Measurements from ENCODE around the gene CLVS2.

The CLVS2 gene

GRCh38 chr6:123044341-123044860, 48.4 kb downstream of the CLVS2 start:
- DNase-seq (ENCODE audit: low spot score in 2 of 2) = no peak

DNA sequence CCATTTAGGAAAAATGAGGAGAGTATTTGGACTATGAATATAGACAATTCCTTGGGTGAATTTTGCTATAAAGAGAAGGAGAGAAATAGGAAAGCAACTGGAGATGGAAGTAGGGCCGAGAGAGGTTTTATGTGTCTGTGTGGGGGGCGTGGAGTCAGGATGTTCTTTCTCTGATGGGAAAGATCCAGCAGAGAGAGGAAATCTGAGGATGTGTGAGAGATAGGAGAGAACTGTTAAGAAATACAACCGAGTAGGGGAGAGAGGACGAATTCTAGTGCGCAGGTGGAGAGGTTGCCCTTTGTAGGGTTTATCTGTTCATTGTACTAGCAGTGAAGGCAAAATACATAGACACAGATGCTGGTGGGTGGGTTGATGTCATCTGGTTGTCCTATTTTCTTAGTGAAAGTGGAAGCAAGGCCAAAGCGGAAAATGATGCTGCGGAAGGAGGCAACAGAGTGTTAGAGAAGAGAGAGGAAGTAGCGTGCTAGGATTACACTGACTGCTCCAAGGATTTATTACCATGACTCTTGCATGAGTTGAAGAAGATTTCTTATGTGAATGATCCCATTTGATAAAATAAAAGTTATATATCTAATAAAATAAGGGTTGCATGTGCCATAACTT, 57.7 kb downstream of the CLVS2 start:
- Histone ChIP-seq H3K4me1 (no peaks in the 10 kb centered on the region), H3K4me3 (no peak overlapping the region), H3K36me3 (replicated peaks) (no peaks in the 10 kb centered on the region), H3K9me3 (no peaks in the 10 kb centered on the region), H3K27me3 (ENCODE audit: low read depth) (no peaks in the 10 kb centered on the region)
- in situ Hi-C loops (cut with MboI; ENCODE audit: low sequenced_read_pairs) = no loop called here
- DNase-seq (ENCODE audit: low spot score in 2 of 2) = no peak

More at GRCh38 chr6:123044341-123044860, 48.4 kb downstream of the CLVS2 start:
- in situ Hi-C loops (cut with MboI; ENCODE audit: low sequenced_read_pairs) = no loop called here
- Histone ChIP-seq H3K4me1 (no peaks in the 10 kb centered on the region), H3K36me3 (replicated peaks) (no peaks in the 10 kb centered on the region), H3K4me3 (no peak overlapping the region), H3K9me3 (no peaks in the 10 kb centered on the region), H3K27me3 (ENCODE audit: low read depth) (no peaks in the 10 kb centered on the region)

DNA sequence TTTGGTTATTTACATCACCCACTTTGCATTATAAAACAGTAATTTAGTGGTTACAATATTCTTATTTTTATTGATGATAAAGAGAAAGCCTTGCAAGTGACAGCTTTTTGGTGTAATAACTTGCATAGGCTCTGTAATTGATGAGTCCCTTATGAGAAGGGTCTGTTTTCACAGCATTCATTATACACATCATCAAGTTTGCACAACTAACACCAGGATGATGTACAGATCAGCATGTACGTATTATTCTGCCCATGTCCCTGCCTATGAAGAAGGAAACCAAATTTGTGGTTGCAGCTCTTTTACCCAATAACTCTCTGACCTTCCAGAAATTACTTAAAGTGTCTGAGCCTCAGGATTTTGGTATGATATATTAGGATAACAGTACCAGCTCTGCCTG, 59.2 kb downstream of the CLVS2 start:
- no peaks in the 10 kb centered on the region; the same call in 1 of the 2 replicates for H3K27me3 ChIP-seq (ENCODE audit: low read depth)
- no peaks in the 10 kb centered on the region for H3K36me3 ChIP-seq (replicated peaks)
- in situ Hi-C loops (cut with MboI; ENCODE audit: low sequenced_read_pairs) = no loop called here
- no peak for DNase-seq (ENCODE audit: low spot score in 2 of 2)
- H3K4me1 ChIP-seq = no peaks in the 10 kb centered on the region
- H3K9me3 ChIP-seq = no peaks in the 10 kb centered on the region
- H3K4me3 ChIP-seq = no peak overlapping the region

DNA sequence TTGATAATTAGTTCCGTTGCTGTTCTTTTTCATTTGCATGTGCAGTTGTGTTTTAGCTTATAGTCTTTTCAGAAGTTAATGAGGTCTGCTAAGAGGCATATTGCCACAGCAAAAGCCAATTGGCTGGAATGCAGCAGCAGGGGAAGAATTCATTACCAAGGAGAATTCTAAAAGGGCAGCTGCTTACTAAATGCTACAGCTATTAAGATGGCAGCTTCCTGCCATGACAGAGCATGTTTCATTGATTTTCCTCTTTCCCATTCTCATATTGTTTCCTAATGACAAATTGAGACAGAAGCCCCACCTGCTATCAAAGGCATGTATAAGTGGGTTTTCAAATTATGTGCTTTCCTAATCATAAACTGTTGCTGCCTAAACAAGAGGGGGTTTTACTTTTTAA, 66.6 kb downstream of the CLVS2 start:
- Histone ChIP-seq H3K4me1 (no peaks in the 10 kb centered on the region), H3K36me3 (replicated peaks) (no peaks in the 10 kb centered on the region), H3K27me3 (ENCODE audit: low read depth) (peaks cover 7% of the 10 kb centered on the region; the same call in 1 of the 2 replicates), H3K9me3 (no peaks in the 10 kb centered on the region), H3K4me3 (no peak overlapping the region)
- no peak for DNase-seq (ENCODE audit: low spot score in 2 of 2)
- in situ Hi-C loops (cut with MboI; ENCODE audit: low sequenced_read_pairs) = no loop called here

- in situ Hi-C loops (cut with MboI; ENCODE audit: low sequenced_read_pairs) = no loop called here
- H3K36me3 ChIP-seq (replicated peaks) = no peaks in the 10 kb centered on the region
- H3K4me1 ChIP-seq = no peaks in the 10 kb centered on the region
- H3K9me3 ChIP-seq = no peaks in the 10 kb centered on the region
- peaks cover 7% of the 10 kb centered on the region; the same call in 1 of the 2 replicates for H3K27me3 ChIP-seq (ENCODE audit: low read depth)
- no peak for DNase-seq (ENCODE audit: low spot score in 2 of 2)
- H3K4me3 ChIP-seq = no peak overlapping the region
These were observed 68.0 kb downstream of the CLVS2 start for GRCh38 chr6:123064038-123064437.

DNA sequence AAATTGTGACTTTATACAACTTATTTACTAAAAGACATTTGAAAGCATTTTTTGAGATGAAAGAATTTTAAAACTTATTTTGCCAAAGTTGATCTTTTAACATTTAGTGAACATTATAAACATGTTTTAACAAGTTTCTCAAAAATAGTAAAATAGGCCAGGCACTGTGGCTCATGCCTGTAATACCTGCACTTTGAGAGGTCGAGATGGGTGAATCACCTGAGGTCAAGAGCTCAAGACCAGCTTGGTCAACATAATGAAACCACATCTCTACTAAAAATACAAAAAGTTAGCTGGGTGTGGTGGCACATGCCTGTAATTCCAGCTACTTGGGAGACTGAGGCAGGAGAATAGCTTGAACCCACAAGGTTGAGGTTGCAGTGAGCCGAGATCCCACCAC, 78.6 kb downstream of the CLVS2 start:
- H3K27me3 ChIP-seq (ENCODE audit: low read depth) = peaks cover 7% of the 10 kb centered on the region; the same call in 1 of the 2 replicates
- H3K4me3 ChIP-seq = no peak overlapping the region
- H3K9me3 ChIP-seq = no peaks in the 10 kb centered on the region
- no peaks in the 10 kb centered on the region for H3K36me3 ChIP-seq (replicated peaks)
- in situ Hi-C loops (cut with MboI; ENCODE audit: low sequenced_read_pairs) = no loop called here
- no peaks in the 10 kb centered on the region for H3K4me1 ChIP-seq
- DNase-seq (ENCODE audit: low spot score in 2 of 2) = no peak

- in situ Hi-C loops (cut with MboI; ENCODE audit: low sequenced_read_pairs) = no loop called here
- H3K4me1 ChIP-seq = no peaks in the 10 kb centered on the region
- no peaks in the 10 kb centered on the region for H3K9me3 ChIP-seq
- DNase-seq (ENCODE audit: low spot score in 2 of 2) = no peak
- no peak overlapping the region for H3K4me3 ChIP-seq
- no peaks in the 10 kb centered on the region for H3K36me3 ChIP-seq (replicated peaks)
- no peaks in the 10 kb centered on the region; the same call in 1 of the 2 replicates for H3K27me3 ChIP-seq (ENCODE audit: low read depth)
These were observed 89.4 kb downstream of the CLVS2 start for GRCh38 chr6:123085403-123085802.

GRCh38 chr6:123089226-123089625, 93.2 kb downstream of the CLVS2 start:
- DNase-seq (ENCODE audit: low spot score in 2 of 2) = no peak
- no peaks in the 10 kb centered on the region for H3K27me3 ChIP-seq (ENCODE audit: low read depth)
- H3K36me3 ChIP-seq (replicated peaks) = no peaks in the 10 kb centered on the region
- no peaks in the 10 kb centered on the region for H3K4me1 ChIP-seq
- in situ Hi-C loops (cut with MboI; ENCODE audit: low sequenced_read_pairs) = no loop called here
- H3K9me3 ChIP-seq = no peaks in the 10 kb centered on the region
- no peak overlapping the region for H3K4me3 ChIP-seq

DNA sequence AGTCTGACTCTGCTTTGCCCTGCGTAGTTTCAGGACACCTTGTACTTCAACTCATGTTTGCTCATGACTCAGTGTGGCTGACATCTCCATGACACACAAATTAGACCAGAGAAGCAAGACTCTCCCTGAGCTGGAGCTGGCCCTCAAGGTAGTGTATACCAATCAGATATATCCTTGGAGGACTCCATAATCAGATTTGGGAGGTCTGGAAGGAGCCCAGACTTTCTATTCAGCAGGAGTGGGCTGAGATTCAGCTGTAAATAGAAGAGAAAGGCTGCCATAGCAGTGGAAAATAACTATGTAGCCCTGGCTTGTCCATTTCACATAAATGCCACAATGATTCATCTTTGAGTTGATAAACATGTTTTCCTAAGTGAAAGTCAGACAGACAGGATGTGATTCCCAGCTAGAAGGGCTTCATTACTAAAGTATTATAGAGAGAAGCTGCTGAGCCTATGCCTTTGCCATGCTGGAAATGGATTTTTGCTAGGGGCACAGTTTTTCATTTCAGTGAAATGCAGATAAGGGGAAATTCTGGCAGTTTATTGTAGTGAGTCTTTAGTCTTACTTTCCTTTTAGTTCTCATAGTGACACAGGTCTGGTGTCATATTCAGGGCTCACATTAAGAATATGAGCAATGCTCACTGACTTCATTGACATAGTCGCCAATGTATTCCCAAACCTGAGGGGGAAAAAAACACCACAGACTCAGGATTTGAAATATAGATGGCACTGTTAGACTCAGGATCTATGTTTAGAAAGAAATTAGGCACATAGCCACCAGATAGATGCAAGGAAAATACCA, 95.3 kb downstream of the CLVS2 start:
- H3K4me3 ChIP-seq = no peak overlapping the region
- in situ Hi-C loops (cut with MboI; ENCODE audit: low sequenced_read_pairs) = no loop called here
- no peaks in the 10 kb centered on the region for H3K4me1 ChIP-seq
- DNase-seq (ENCODE audit: low spot score in 2 of 2) = no peak
- no peaks in the 10 kb centered on the region for H3K27me3 ChIP-seq (ENCODE audit: low read depth)
- H3K36me3 ChIP-seq (replicated peaks) = no peaks in the 10 kb centered on the region
- H3K9me3 ChIP-seq = no peaks in the 10 kb centered on the region

- no peak for DNase-seq (ENCODE audit: low spot score in 2 of 2)
These were observed 95.8 kb downstream of the CLVS2 start for GRCh38 chr6:123091896-123092271.

DNA sequence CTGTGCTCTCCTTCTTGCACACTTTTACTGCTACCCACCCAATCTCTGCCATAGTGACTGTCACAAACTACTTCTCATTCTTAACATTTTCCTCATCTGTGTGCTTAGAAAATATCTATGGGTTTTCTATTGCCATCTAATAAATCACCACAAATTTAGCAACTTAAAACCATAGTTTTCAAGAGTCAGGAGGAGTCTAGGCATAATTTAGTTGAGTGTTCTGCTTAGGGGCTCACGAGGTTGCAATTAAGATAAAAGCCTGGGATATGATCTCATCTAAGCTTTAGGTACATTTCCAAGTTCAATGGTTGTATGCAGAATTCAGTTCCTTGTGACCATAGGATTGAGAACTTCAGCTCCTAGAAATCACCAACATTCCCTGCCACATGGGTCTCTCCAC, 98.8 kb downstream of the CLVS2 start:
- Histone ChIP-seq H3K36me3 (replicated peaks) (no peaks in the 10 kb centered on the region), H3K27me3 (ENCODE audit: low read depth) (no peaks in the 10 kb centered on the region), H3K9me3 (no peaks in the 10 kb centered on the region), H3K4me3 (no peak overlapping the region), H3K4me1 (no peaks in the 10 kb centered on the region)
- in situ Hi-C loops (cut with MboI; ENCODE audit: low sequenced_read_pairs) = no loop called here
- no peak for DNase-seq (ENCODE audit: low spot score in 2 of 2)

More at GRCh38 chr6:123091896-123092271, 95.8 kb downstream of the CLVS2 start:
- Histone ChIP-seq H3K36me3 (replicated peaks) (no peaks in the 10 kb centered on the region), H3K4me1 (no peaks in the 10 kb centered on the region), H3K4me3 (no peak overlapping the region), H3K9me3 (no peaks in the 10 kb centered on the region), H3K27me3 (ENCODE audit: low read depth) (no peaks in the 10 kb centered on the region)
- in situ Hi-C loops (cut with MboI; ENCODE audit: low sequenced_read_pairs) = no loop called here

DNA sequence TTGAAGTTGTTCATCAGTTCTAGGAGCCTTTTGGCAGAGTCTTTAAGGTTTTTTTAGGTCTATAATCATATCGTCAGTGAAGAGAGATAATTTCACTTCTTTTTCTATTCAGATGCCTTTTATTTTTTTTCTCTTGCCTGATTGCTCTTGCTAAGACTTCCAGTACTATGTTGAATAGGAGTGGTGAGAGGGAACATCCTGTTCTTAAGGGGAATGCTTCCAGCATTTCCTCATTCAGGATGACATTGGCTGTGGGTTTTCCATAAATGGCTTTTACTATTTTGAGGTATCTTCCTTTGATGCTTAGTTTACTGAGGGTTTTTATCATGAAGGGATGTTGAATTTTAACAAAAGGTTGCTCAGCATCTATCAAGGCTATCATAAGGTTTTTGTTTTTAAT, 109.5 kb downstream of the CLVS2 start:
- no peaks in the 10 kb centered on the region for H3K4me1 ChIP-seq
- no peaks in the 10 kb centered on the region for H3K9me3 ChIP-seq
- H3K27me3 ChIP-seq (ENCODE audit: low read depth) = no peaks in the 10 kb centered on the region
- H3K36me3 ChIP-seq (replicated peaks) = no peaks in the 10 kb centered on the region
- no peak for DNase-seq (ENCODE audit: low spot score in 2 of 2)
- H3K4me3 ChIP-seq = no peak overlapping the region
- in situ Hi-C loops (cut with MboI; ENCODE audit: low sequenced_read_pairs) = no loop called here

DNA sequence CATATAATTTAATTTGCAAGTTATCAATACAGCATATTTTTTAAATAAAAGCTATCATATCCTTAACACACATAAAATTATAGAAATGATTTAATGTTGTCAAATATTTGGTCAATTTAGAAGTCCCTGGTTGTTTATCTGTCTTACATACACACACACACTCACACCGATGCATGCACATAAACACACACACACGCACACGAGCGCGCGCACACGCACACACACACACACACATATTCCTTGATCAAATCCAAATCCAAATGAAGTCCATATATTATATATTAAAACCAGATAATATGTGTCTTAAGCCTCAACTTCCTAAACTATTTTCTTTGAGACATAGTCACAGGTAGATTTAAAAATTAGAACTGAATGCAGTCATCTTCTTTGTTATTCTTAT, 120.3 kb downstream of the CLVS2 start:
- Histone ChIP-seq H3K36me3 (replicated peaks) (no peaks in the 10 kb centered on the region), H3K4me3 (no peak overlapping the region), H3K9me3 (no peaks in the 10 kb centered on the region), H3K27me3 (ENCODE audit: low read depth) (no peaks in the 10 kb centered on the region; the same call in 1 of the 2 replicates), H3K4me1 (no peaks in the 10 kb centered on the region)
- in situ Hi-C loops (cut with MboI; ENCODE audit: low sequenced_read_pairs) = no loop called here
- DNase-seq (ENCODE audit: low spot score in 2 of 2) = no peak

DNA sequence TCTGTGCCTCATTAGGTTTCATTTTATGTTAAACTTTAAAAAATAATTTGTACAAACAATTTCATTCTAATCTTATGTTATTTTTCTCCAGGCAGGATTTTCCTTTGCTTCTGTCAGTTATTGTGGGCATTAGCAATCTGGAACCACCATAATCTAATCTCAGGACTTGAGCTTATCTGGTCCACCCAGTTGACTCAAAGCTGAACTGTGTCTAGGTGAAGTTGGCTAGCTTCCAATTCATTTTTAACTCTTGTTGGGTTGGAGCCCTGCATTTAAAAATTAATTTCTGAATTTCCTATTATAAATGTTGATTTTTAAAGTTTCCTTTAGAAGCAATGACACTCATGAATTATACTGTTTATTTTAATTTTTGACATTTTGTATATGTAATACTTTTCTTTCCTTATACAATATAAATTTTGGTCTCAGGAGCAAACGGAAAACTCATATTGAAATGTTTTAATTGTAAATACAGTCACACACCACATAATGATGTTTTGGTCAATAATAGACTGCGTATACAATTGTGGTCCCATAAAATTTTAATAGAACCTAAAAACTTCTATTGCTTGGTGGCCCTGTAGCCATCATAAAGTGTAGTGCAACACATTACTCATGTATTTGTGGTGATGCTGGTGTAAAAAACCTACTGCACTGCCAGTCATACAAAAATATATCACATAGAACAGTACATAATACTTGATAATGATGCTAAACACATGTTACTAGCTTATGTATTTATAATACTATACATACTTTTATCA, 121.3 kb downstream of the CLVS2 start:
- no peaks in the 10 kb centered on the region; the same call in 1 of the 2 replicates for H3K27me3 ChIP-seq (ENCODE audit: low read depth)
- no peaks in the 10 kb centered on the region for H3K9me3 ChIP-seq
- DNase-seq (ENCODE audit: low spot score in 2 of 2) = no peak
- H3K36me3 ChIP-seq (replicated peaks) = no peaks in the 10 kb centered on the region
- no peaks in the 10 kb centered on the region for H3K4me1 ChIP-seq
- no peak overlapping the region for H3K4me3 ChIP-seq
- in situ Hi-C loops (cut with MboI; ENCODE audit: low sequenced_read_pairs) = no loop called here

Data from HAP-1 (cell line).